DND-41 (cell line): ENCODE measurements around the gene BNC2.

Experiments used
- ATAC-seq: fragments of 200-7000 bp; cut with Tn5 transposase; 3 replicates; pipeline ENCODE4 v1.9.1; 2021; ENCODE audit warnings: low read depth; ENCODE audit not compliant: insufficient read depth
- DNase-seq: peaks from one replicate; pipeline ENCODE4 v3.0.0-alpha.2; 2020
- H2AFZ ChIP-seq: 2 replicates; pipeline ENCODE4 v1.6.0; 2012; ENCODE audit warnings: low read depth, low read length
- H3K27ac ChIP-seq: 2 replicates; pipeline ENCODE4 v1.5.1; 2012; ENCODE audit warnings: low read length, inconsistent platforms
- H3K27me3 ChIP-seq: fragments of 200-600 bp; sonication (generic); 2 replicates; pipeline ENCODE4 v1.6.0; 2012; ENCODE audit warnings: low read length, mild to moderate bottlenecking, inconsistent platforms; ENCODE audit not compliant: insufficient read depth, poor library complexity
- H3K36me3 ChIP-seq: 2 replicates; pipeline ENCODE4 v1.5.1; 2012; ENCODE audit warnings: low read length, inconsistent platforms; ENCODE audit not compliant: insufficient read depth
- H3K4me1 ChIP-seq: 2 replicates; pipeline ENCODE4 v1.5.1; 2012; ENCODE audit warnings: mild to moderate bottlenecking, low read length; ENCODE audit not compliant: insufficient read depth
- H3K4me2 ChIP-seq: 2 replicates; pipeline ENCODE4 v1.6.0; 2012; ENCODE audit warnings: mild to moderate bottlenecking, moderate library complexity, low read length, inconsistent platforms; ENCODE audit not compliant: insufficient read depth
- H3K4me3 ChIP-seq, 2 experiments: fragments of 200-600 bp in 1 of 2; shearing (Covaris generic) in 1 of 2; 2 replicates each; pipeline ENCODE4 v1.5.1; 2012 to 2016; ENCODE audit warnings: inconsistent platforms in 2 of 2, low read length in 2 of 2, mild to moderate bottlenecking in 2 of 2, low read depth in 1 of 2, moderate library complexity in 1 of 2
- H3K79me2 ChIP-seq: 2 replicates; pipeline ENCODE4 v1.6.0; 2012; ENCODE audit warnings: low read length, inconsistent platforms; ENCODE audit not compliant: insufficient read depth
- H3K9ac ChIP-seq: 2 replicates; pipeline ENCODE4 v1.6.0; 2012; ENCODE audit warnings: low read depth, mild to moderate bottlenecking, inconsistent platforms, low read length, moderate library complexity
- H3K9me3 ChIP-seq: 2 replicates; pipeline ENCODE4 v1.5.1; 2012; ENCODE audit warnings: low read length, moderate library complexity, mild to moderate bottlenecking, inconsistent platforms; ENCODE audit not compliant: insufficient read depth, severe bottlenecking
- H4K20me1 ChIP-seq: 2 replicates; pipeline ENCODE4 v1.6.0; 2012; ENCODE audit warnings: low read length; ENCODE audit not compliant: insufficient read depth
- CTCF ChIP-seq: IDR thresholded peaks from 2 replicates; pipeline ENCODE4 v1.5.1; 2012; ENCODE audit warnings: borderline replicate concordance, low read length, moderate library complexity, mild to moderate bottlenecking; ENCODE audit not compliant: poor library complexity, severe bottlenecking; ENCODE audit errors: extremely low read depth
- EZH2 ChIP-seq: IDR thresholded peaks from 3 replicates; pipeline ENCODE4 v1.6.1; 2012; ENCODE audit warnings: borderline replicate concordance, low read depth, mild to moderate bottlenecking, moderate library complexity, low read length, inconsistent platforms; ENCODE audit not compliant: severe bottlenecking

Gene BNC2

GRCh38 chr9:16543686-16544085 lies 326.8 kb downstream of the BNC2 start:
- Histone ChIP-seq H3K4me2 (no peak overlapping the region), H3K4me3 (no peak overlapping the region), H4K20me1 (no peaks in the 10 kb centered on the region), H3K79me2 (no peaks in the 10 kb centered on the region), H3K27me3 (no peaks in the 10 kb centered on the region), H3K4me1 (no peaks in the 10 kb centered on the region), H3K9me3 (no peaks in the 10 kb centered on the region), H3K36me3 (no peaks in the 10 kb centered on the region), H2AFZ (no peak overlapping the region), H3K27ac (no peak overlapping the region), H3K9ac (no peak overlapping the region)
- ATAC-seq, result no peak
- DNase-seq, result no peak
- TF ChIP-seq CTCF (no peak), EZH2 (no peak)

GRCh38 chr9:16543225-16543624 lies 327.2 kb downstream of the BNC2 start:
- no peak for DNase-seq
- Histone ChIP-seq H3K4me2 (no peak overlapping the region), H3K4me1 (no peaks in the 10 kb centered on the region), H3K36me3 (no peaks in the 10 kb centered on the region), H2AFZ (no peak overlapping the region), H3K9ac (no peak overlapping the region), H3K4me3 (no peak overlapping the region), H3K9me3 (no peaks in the 10 kb centered on the region), H3K79me2 (no peaks in the 10 kb centered on the region), H3K27me3 (no peaks in the 10 kb centered on the region), H4K20me1 (no peaks in the 10 kb centered on the region), H3K27ac (no peak overlapping the region)
- no peak for ATAC-seq
- TF ChIP-seq CTCF, result no peak
- no peak for TF ChIP-seq EZH2

DNA sequence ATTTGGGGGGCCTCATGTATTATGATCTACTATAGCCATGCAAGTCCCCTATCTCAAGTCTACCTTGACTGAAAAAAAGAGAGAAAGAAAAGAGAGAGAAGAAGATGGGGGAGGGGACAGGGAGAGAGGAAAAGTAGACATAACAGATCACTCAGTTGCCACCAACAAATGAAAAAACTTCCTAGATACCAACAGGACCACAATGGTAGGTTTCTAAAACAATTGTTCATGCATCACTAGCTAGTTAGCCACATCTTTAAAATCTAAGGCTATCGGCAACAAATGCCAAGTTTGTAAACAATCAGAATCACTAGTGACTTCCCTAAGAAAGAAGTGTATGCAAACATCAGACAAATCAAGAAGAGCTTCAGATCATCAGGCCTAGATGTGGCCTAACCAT lies 328.2 kb downstream of the BNC2 start:
- Histone ChIP-seq H3K27ac (no peak overlapping the region), H3K27me3 (no peaks in the 10 kb centered on the region), H3K9ac (no peak overlapping the region), H3K36me3 (no peaks in the 10 kb centered on the region), H3K4me1 (no peaks in the 10 kb centered on the region), H3K4me2 (no peak overlapping the region), H3K79me2 (no peaks in the 10 kb centered on the region), H4K20me1 (no peaks in the 10 kb centered on the region), H2AFZ (no peak overlapping the region), H3K4me3 (no peak overlapping the region), H3K9me3 (no peaks in the 10 kb centered on the region)
- no peak for DNase-seq
- ATAC-seq, result no peak
- TF ChIP-seq CTCF (no peak), EZH2 (no peak)
